Colon (tissue), 2 donors: ENCODE measurements around the gene DNAJC1.
A peak's percentile ranks its signal among the peaks of the same experiment; 100 is the strongest.
"Not testable (repeated sequence)": the region's sequence is repeated elsewhere in the genome, so short reads cannot be mapped to it uniquely, and the experiment has no call there.

Source experiments
- FAIRE-seq: peaks from 2 replicates; lab custom pipeline; 2012; peaks lifted over from hg19 to GRCh38; lab: Jason Lieb, UNC
- donor health status: control.
- donor health status: control.

DNAJC1 gene

GRCh38 chr10:21724687-21725367 lies 278.7 kb downstream of the DNAJC1 start:
- peak; percentile 68 for FAIRE-seq

- FAIRE-seq = no peak
These were observed 279.4 kb downstream of the DNAJC1 start for GRCh38 chr10:21724020-21724589.

GRCh38 chr10:21722209-21722608 lies 281.3 kb downstream of the DNAJC1 start:
- no peak for FAIRE-seq

GRCh38 chr10:21721000-21721665 lies 282.4 kb downstream of the DNAJC1 start:
- no peak for FAIRE-seq

- FAIRE-seq = no peak
These were observed 283.4 kb downstream of the DNAJC1 start for GRCh38 chr10:21720090-21720489.

- no peak for FAIRE-seq
These were observed 284.0 kb downstream of the DNAJC1 start for GRCh38 chr10:21719502-21719901.

GRCh38 chr10:21717437-21718054 lies 286.0 kb downstream of the DNAJC1 start:
- FAIRE-seq = not testable (repeated sequence)

- no peak for FAIRE-seq
These were observed 287.9 kb downstream of the DNAJC1 start for GRCh38 chr10:21715531-21716195.

- no peak for FAIRE-seq
These were observed 290.6 kb downstream of the DNAJC1 start for GRCh38 chr10:21712975-21713374.

GRCh38 chr10:21707498-21707897 lies 296.0 kb downstream of the DNAJC1 start:
- FAIRE-seq = no peak
